Measurements from ENCODE around the gene BUB1B. TPM values are rescaled to one million over a fixed set of nuclear protein-coding genes. Genes with fewer than 3 reads are reported as not detected.

Gene BUB1B
- total RNA-seq, 1 donor from 2014 or later: not detected

GRCh38 chr15:40198355-40199085 is 37.7 kb downstream of the BUB1B start:
- H3K9me3 ChIP-seq: no peaks in the 10 kb centered on the region
- intact Hi-C loops (cut with DNase I): no loop called here
- no peak for TF ChIP-seq CTCF (IDR thresholded peaks at IDR 0.05)

GRCh38 chr15:40204100-40204499 is 43.2 kb downstream of the BUB1B start:
- no peak for DNase-seq (ENCODE audit: low spot score in 2 of 2)
- no peak overlapping the region for H3K27ac ChIP-seq
- no peaks in the 10 kb centered on the region for H3K4me1 ChIP-seq
- no peaks in the 10 kb centered on the region for H3K9me3 ChIP-seq
- no peak overlapping the region for H3K4me3 ChIP-seq
- intact Hi-C loops (cut with DNase I): no loop called here
- TF ChIP-seq CTCF (IDR thresholded peaks at IDR 0.05): no peak
- H3K27me3 ChIP-seq: no peaks in the 10 kb centered on the region
- H3K36me3 ChIP-seq: no peaks in the 10 kb centered on the region

More at GRCh38 chr15:40198355-40199085, 37.7 kb downstream of the BUB1B start:
- H3K4me1 ChIP-seq: no peaks in the 10 kb centered on the region
- H3K36me3 ChIP-seq: no peaks in the 10 kb centered on the region
- H3K27ac ChIP-seq: no peak overlapping the region
- H3K27me3 ChIP-seq: no peaks in the 10 kb centered on the region
- H3K4me3 ChIP-seq: no peak overlapping the region
- no peak for DNase-seq (ENCODE audit: low spot score in 2 of 2)

DNA sequence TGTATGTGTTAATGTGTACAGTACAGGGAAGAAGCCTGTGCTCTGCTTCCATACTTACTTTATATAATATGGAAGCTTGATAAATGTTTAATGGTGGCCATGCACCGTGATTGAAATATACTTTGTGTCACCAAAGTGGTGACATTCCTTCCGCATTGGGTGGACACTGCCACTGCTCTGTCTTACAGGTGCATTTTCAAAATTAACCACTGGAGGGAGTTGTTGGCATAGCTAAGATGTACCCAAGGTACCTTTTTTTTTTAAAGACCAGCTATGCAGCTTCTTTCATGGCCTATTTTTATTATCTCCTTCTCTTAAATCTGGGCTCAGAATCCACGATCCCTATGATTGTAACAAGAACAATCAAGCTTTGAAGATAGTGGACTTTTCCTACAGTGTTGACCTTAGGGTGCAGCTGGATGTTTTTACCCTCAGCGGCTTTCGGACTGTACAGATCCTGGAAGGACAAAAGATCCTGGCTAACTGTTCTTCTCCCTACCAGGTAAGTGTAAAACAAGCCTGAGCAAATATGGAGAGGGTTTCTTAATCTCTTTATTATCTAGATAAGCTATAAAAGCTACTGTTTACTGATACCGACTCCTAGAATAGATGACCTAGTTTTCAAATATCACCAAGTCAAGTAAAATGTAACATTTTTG is 56.4 kb downstream of the BUB1B start:
- Histone ChIP-seq H3K9me3 (no peaks in the 10 kb centered on the region), H3K4me1 (no peaks in the 10 kb centered on the region), H3K27ac (no peak overlapping the region), H3K36me3 (no peaks in the 10 kb centered on the region), H3K27me3 (no peaks in the 10 kb centered on the region), H3K4me3 (no peak overlapping the region)
- intact Hi-C loops (cut with DNase I): loop anchor here (1.0 to 5.0 kb wide), 3 partner anchors 57 to 206 kb away; no protein-coding TSS in a partner anchor
- DNase-seq (ENCODE audit: low spot score in 2 of 2): no peak
- peak; percentile 83 to 87 (median 85) for TF ChIP-seq CTCF (IDR thresholded peaks at IDR 0.05)

DNA sequence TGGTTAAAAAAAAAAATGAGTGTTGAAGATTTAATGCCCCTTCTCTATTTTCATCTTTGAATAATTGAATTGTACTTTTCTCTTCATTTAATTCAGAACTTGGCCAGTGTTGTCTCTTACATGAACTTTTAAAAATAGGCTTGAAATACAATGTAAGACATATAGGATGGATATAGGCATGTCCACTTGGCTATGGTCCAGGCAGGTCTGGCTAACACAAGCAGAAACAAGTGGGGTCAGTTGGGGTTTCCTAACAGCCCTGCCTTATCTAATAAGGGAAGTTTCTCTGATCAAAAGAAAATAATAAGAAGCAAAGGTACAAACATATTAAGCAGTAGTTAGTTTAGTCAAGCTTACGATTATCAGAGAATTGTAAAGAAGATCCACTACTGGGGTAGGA is 58.9 kb downstream of the BUB1B start:
- Histone ChIP-seq H3K4me3 (no peak overlapping the region), H3K36me3 (no peaks in the 10 kb centered on the region), H3K27me3 (no peaks in the 10 kb centered on the region), H3K27ac (no peak overlapping the region), H3K9me3 (no peaks in the 10 kb centered on the region), H3K4me1 (no peaks in the 10 kb centered on the region)
- intact Hi-C loops (cut with DNase I): loop anchor here (5.0 kb wide), 1 partner anchor 172 kb away; no protein-coding TSS in a partner anchor
- no peak for TF ChIP-seq CTCF (IDR thresholded peaks at IDR 0.05)
- DNase-seq (ENCODE audit: low spot score in 2 of 2): no peak

- Histone ChIP-seq H3K4me1 (no peaks in the 10 kb centered on the region), H3K36me3 (no peaks in the 10 kb centered on the region), H3K4me3 (no peak overlapping the region), H3K27ac (no peak overlapping the region), H3K27me3 (no peaks in the 10 kb centered on the region), H3K9me3 (no peaks in the 10 kb centered on the region)
- no peak for TF ChIP-seq CTCF (IDR thresholded peaks at IDR 0.05)
- DNase-seq (ENCODE audit: low spot score in 2 of 2): no peak
- intact Hi-C loops (cut with DNase I): no loop called here
Measured at GRCh38 chr15:40222131-40222530, 61.3 kb downstream of the BUB1B start.

Measured in ascending aorta (tissue), 2 donors.